Endothelial cell of umbilical vein (primary cell): Measurements from ENCODE around the gene ZNF366. TPM values are rescaled to one million over a fixed set of nuclear protein-coding genes. Genes with fewer than 3 reads are reported as not detected.

Source experiments
- BruUV-seq: library from RNA; stranded (reverse); fragments of 400-500 nt; replicated peaks from 2 replicates; lab custom pipeline; 2021; lab: Mats Ljungman, UMichigan
- CTCF ChIA-PET: fragments of 300-600, 350-600 bp; sonication (Branson Sonifier 250); formaldehyde crosslinking; loops from one replicate; lab custom pipeline; 2021; ENCODE audit warnings: antibody characterized with exemption, inconsistent platforms; lab: Charles Lee
- POLR2A ChIA-PET: fragments of 300-600, 350-600 bp; sonication (Branson Sonifier 250); formaldehyde crosslinking; loops from one replicate; lab custom pipeline; 2021; ENCODE audit warnings: antibody characterized with exemption, inconsistent platforms; lab: Charles Lee
- DNase-seq: peaks from one replicate; pipeline ENCODE4 v3.0.0-alpha.2; 2011; ENCODE audit warnings: low read depth, low spot score
- FAIRE-seq: peaks from 2 replicates; lab custom pipeline; 2011; peaks lifted over from hg19 to GRCh38; lab: Jason Lieb, UNC
- H2AFZ ChIP-seq: 2 replicates; pipeline ENCODE4 v1.6.0; 2012; ENCODE audit warnings: low read depth, low read length, control low read depth, inconsistent platforms
- H3K27ac ChIP-seq: 2 replicates; pipeline ENCODE4 v1.5.1; 2011; ENCODE audit warnings: low read depth, mild to moderate bottlenecking, control low read depth, low read length, moderate library complexity; ENCODE audit not compliant: insufficient read depth
- H3K27me3 ChIP-seq, 2 experiments: 2 replicates each; pipeline versions ENCODE4 v1.6.0 to v1.6.1; 2011; ENCODE audit warnings: low read length in 2 of 2, mixed read lengths in 1 of 2; ENCODE audit not compliant: control insufficient read depth in 2 of 2, insufficient read depth in 2 of 2
- H3K36me3 ChIP-seq, 2 experiments: 2 replicates in 1 of 2; 3 replicates in 1 of 2; pipeline ENCODE4 v1.5.1; 2011; ENCODE audit warnings: low read length in 2 of 2, mild to moderate bottlenecking in 1 of 2, moderate library complexity in 1 of 2; ENCODE audit not compliant: control insufficient read depth in 2 of 2, insufficient read depth in 2 of 2; ENCODE audit errors: extremely low read depth in 1 of 2
- H3K4me1 ChIP-seq: 3 replicates; pipeline ENCODE4 v1.5.1; 2011; ENCODE audit warnings: mild to moderate bottlenecking, low read length; ENCODE audit not compliant: control insufficient read depth, insufficient read depth; ENCODE audit errors: extremely low read depth
- H3K4me2 ChIP-seq: 2 replicates; pipeline ENCODE4 v1.6.1; 2011; ENCODE audit warnings: low read length, control low read depth, mixed read lengths; ENCODE audit not compliant: insufficient read depth
- H3K4me3 ChIP-seq, 3 experiments: fragments of 200-600 bp in 1 of 3; sonication (generic), shearing (Covaris generic) in 1 of 3; replicated peaks in 1 of 3; 2 replicates each; pipeline ENCODE4 v1.5.1; 2011 to 2016; ENCODE audit warnings: control low read depth in 3 of 3, low read length in 3 of 3, mild to moderate bottlenecking in 2 of 3, inconsistent platforms in 1 of 3, low read depth in 1 of 3, moderate library complexity in 1 of 3; ENCODE audit not compliant: insufficient read depth in 1 of 3
- H3K79me2 ChIP-seq: 2 replicates; pipeline ENCODE4 v1.6.0; 2012; ENCODE audit warnings: low read length, inconsistent platforms; ENCODE audit not compliant: control insufficient read depth, insufficient read depth
- H3K9ac ChIP-seq: replicated peaks from 2 replicates; pipeline ENCODE3; 2011; ENCODE audit warnings: low read length, control low read depth; ENCODE audit not compliant: insufficient read depth; ENCODE audit errors: extremely low read depth
- H3K9me1 ChIP-seq: replicated peaks from 3 replicates; pipeline ENCODE4 v1.6.0; 2011; ENCODE audit warnings: mild to moderate bottlenecking, low read length; ENCODE audit not compliant: control insufficient read depth, insufficient read depth; ENCODE audit errors: extremely low read depth
- H3K9me3 ChIP-seq: replicated peaks from 2 replicates; pipeline ENCODE4 v1.5.1; 2012; ENCODE audit warnings: low read length, inconsistent platforms; ENCODE audit not compliant: control insufficient read depth, insufficient read depth
- H4K20me1 ChIP-seq: replicated peaks from 2 replicates; pipeline ENCODE3; 2011; ENCODE audit warnings: mild to moderate bottlenecking, low read length; ENCODE audit not compliant: control insufficient read depth, insufficient read depth; ENCODE audit errors: extremely low read depth
- EZH2 ChIP-seq: IDR thresholded peaks from 2 replicates; pipeline ENCODE4 v1.6.1; 2012; ENCODE audit warnings: borderline replicate concordance, low read depth, mild to moderate bottlenecking, moderate library complexity, low read length, inconsistent platforms; ENCODE audit not compliant: severe bottlenecking
- FOS ChIP-seq: IDR thresholded peaks from 2 replicates; pipeline ENCODE4 v1.6.1; 2011; ENCODE audit warnings: mild to moderate bottlenecking, low read length, moderate library complexity, borderline replicate concordance; ENCODE audit not compliant: insufficient read depth
- GATA2 ChIP-seq: IDR thresholded peaks from 2 replicates; pipeline ENCODE4 v1.7.0; 2011; ENCODE audit warnings: low read depth, mild to moderate bottlenecking, moderate library complexity, mixed read lengths, low read length; ENCODE audit not compliant: insufficient read length, insufficient read depth
- JUN ChIP-seq: IDR thresholded peaks from 2 replicates; pipeline ENCODE4 v1.6.1; 2011; ENCODE audit warnings: borderline replicate concordance, low read depth; ENCODE audit not compliant: insufficient read length, insufficient read depth
- MYC ChIP-seq: IDR thresholded peaks from one replicate; pipeline ENCODE4 v1.6.1; 2011; ENCODE audit warnings: mild to moderate bottlenecking, low read depth, low read length
- POLR2A ChIP-seq: IDR thresholded peaks from 2 replicates; pipeline ENCODE4 v1.6.1; 2012; ENCODE audit warnings: low read depth, mild to moderate bottlenecking, control low read depth, low read length
- POLR2AphosphoS5 ChIP-seq: IDR thresholded peaks from 2 replicates; pipeline ENCODE4 v1.6.1; 2012; ENCODE audit warnings: low read depth, mild to moderate bottlenecking, control low read depth, low read length, moderate library complexity; ENCODE audit not compliant: insufficient read depth
- dilution Hi-C: fragments of 300-500 bp; cut with MboI; formaldehyde crosslinking; loops from one replicate; pipeline ENCODE4 v1.15.0; 2019; ENCODE audit warnings: low sequenced_read_pairs; ENCODE audit not compliant: extremely low pct_ligation_motif_present
- intact Hi-C: fragments of 100-400 bp; cut with micrococcal nuclease; formaldehyde crosslinking; loops from one replicate; pipeline ENCODE4 v1.10.0; 2022
- polyA plus RNA-seq, 4 experiments: library from polyadenylated mRNA; depleted of rRNA in 3 of 4; stranded (reverse) in 3 of 4; unstranded in 1 of 4; fragments of >200 nt; gene quantifications; 2 replicates each; pipeline versions ENCODE4 v1.2.1 to v1.2.3, GENCODE V29; 2011 to 2012; ENCODE audit warnings: missing spikeins in 1 of 4
- total RNA-seq: library from RNA; stranded (reverse); gene quantifications from 2 replicates; pipeline ENCODE4 v1.2.3, GENCODE V29; 2021
- TF ChIP-seq, protein P1 (sequence below): IDR thresholded peaks from 2 replicates; pipeline ENCODE4 v1.6.1; 2011; ENCODE audit not compliant: insufficient read depth, insufficient read length
- TF ChIP-seq, protein P2 (sequence below), 2 donors: IDR thresholded peaks; 1 replicate in 1 of 2; 2 replicates in 1 of 2; pipeline ENCODE4 v1.5.1; 2011; ENCODE audit warnings: low read length in 2 of 2, mild to moderate bottlenecking in 2 of 2, moderate library complexity in 2 of 2, control low read depth in 1 of 2, inconsistent platforms in 1 of 2, low read depth in 1 of 2; ENCODE audit not compliant: insufficient read depth in 1 of 2; ENCODE audit errors: extremely low read depth in 1 of 2

Gene ZNF366
- total and polyA plus RNA-seq, 2 donors (not counting 3 experiments of a cell fraction or from before 2014, with no cell fraction given), result 1.3 to 4.1 TPM

DNA sequence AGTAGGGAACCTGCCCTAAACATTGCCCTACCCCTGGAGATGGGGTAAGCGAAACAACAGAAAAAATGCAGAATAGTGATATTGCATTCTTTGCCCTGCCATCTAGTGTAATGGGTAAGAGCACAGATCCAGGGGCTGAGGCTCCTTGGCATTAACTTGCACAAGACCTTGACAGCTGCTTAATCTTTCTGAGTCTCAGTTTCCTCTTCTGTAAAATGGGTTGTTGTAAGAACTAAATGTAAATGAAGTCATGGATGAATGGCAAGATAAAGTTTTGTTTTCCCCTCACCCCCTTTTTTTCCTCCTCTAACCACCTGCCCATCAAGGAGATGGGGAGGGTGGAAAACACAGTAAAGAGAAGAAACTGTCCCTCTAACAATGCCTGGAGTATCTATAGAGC lies 47.7 kb upstream of the ZNF366 start:
- FAIRE-seq (no peak), DNase-seq (no peak)
- dilution Hi-C loops (no loop called here), intact Hi-C loops (no loop called here)
- Histone ChIP-seq H3K4me3 (no peak overlapping the region), H3K9me3 (no peaks in the 10 kb centered on the region), H3K4me2 (no peak overlapping the region), H3K27ac (no peak overlapping the region), H4K20me1 (no peaks in the 10 kb centered on the region), H3K9me1 (no peaks in the 10 kb centered on the region), H2AFZ (no peak overlapping the region), H3K36me3 (no peaks in the 10 kb centered on the region), H3K4me1 (peaks cover 69% of the 10 kb centered on the region), H3K79me2 (no peaks in the 10 kb centered on the region), H3K9ac (no peak overlapping the region), H3K27me3 (no peaks in the 10 kb centered on the region)
- BruUV-seq, result no TSS peak
- CTCF ChIA-PET, result interaction anchor here (0.7 to 5.9 kb wide), 8 partner anchors 31 to 255 kb away, joined by 3 to 34 read pairs (median 8); no protein-coding TSS in a partner anchor
- POLR2A ChIA-PET, result interaction anchor here (0.7 kb wide), 1 partner anchor 103 kb away, joined by 4 read pairs; no protein-coding TSS in a partner anchor
- TF ChIP-seq POLR2A, result no peak
- TF ChIP-seq FOS, result no peak
- TF ChIP-seq POLR2AphosphoS5, result no peak
- TF ChIP-seq, protein P1, sequence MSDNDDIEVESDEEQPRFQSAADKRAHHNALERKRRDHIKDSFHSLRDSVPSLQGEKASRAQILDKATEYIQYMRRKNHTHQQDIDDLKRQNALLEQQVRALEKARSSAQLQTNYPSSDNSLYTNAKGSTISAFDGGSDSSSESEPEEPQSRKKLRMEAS, result no peak
- no peak for TF ChIP-seq MYC
- TF ChIP-seq JUN, result no peak
- no peak for TF ChIP-seq EZH2
- TF ChIP-seq, protein P2, sequence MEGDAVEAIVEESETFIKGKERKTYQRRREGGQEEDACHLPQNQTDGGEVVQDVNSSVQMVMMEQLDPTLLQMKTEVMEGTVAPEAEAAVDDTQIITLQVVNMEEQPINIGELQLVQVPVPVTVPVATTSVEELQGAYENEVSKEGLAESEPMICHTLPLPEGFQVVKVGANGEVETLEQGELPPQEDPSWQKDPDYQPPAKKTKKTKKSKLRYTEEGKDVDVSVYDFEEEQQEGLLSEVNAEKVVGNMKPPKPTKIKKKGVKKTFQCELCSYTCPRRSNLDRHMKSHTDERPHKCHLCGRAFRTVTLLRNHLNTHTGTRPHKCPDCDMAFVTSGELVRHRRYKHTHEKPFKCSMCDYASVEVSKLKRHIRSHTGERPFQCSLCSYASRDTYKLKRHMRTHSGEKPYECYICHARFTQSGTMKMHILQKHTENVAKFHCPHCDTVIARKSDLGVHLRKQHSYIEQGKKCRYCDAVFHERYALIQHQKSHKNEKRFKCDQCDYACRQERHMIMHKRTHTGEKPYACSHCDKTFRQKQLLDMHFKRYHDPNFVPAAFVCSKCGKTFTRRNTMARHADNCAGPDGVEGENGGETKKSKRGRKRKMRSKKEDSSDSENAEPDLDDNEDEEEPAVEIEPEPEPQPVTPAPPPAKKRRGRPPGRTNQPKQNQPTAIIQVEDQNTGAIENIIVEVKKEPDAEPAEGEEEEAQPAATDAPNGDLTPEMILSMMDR (IDR thresholded peaks at IDR 0.05; ENCODE audit: extremely low read depth in 1 of 2, insufficient read depth in 1 of 2, low read depth in 1 of 2, low read length in 2 of 2), result no peak
- no peak for TF ChIP-seq GATA2
